ENCODE results near the gene PLCB3. TPM values are rescaled to one million over a fixed set of nuclear protein-coding genes. Genes with fewer than 3 reads are reported as not detected.

PLCB3 gene
- total and polyA plus RNA-seq, 7 donors = 10.6 to 52.8 (median 17.7) TPM

DNA sequence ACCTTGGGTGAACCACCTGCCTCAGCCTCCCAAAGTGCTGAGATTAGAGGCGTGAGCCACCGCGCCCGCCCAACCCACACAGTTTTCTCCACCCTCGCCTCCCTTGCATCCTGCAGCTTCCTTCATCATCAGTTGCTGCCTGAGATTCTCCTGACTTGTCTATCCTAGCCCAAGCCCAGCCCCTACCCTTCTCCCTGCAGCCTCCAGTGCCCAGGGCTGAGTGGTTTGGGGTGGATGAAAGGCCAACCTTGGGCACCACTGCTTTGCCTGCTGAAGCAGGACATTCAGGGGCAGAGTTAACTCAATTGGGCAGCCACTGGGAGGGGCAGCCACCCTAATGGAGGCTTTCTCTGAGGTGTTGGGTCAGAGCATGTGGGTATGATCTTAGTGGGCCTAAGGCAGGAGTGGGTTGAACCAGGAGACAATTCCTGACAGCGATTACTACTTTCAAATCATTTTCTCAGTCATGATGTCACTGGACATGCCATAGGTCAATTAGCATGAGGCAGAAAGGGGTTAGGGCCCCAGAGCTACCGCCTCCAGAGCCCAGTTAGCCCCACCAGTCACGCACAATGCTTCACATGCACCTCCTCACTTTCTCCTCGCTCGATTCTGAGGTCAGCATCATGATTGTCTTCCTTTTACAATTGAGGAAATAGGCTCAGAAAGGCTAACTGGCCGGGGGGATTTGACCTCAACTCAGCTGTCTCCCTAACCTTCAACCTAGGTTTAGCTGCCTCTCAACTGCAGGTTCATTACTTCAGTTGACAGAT lies 11.5 kb upstream of the PLCB3 start:
- intact Hi-C loops (cut with DNase I) = no loop called here
- no peaks in the 10 kb centered on the region for H3K27me3 ChIP-seq

DNA sequence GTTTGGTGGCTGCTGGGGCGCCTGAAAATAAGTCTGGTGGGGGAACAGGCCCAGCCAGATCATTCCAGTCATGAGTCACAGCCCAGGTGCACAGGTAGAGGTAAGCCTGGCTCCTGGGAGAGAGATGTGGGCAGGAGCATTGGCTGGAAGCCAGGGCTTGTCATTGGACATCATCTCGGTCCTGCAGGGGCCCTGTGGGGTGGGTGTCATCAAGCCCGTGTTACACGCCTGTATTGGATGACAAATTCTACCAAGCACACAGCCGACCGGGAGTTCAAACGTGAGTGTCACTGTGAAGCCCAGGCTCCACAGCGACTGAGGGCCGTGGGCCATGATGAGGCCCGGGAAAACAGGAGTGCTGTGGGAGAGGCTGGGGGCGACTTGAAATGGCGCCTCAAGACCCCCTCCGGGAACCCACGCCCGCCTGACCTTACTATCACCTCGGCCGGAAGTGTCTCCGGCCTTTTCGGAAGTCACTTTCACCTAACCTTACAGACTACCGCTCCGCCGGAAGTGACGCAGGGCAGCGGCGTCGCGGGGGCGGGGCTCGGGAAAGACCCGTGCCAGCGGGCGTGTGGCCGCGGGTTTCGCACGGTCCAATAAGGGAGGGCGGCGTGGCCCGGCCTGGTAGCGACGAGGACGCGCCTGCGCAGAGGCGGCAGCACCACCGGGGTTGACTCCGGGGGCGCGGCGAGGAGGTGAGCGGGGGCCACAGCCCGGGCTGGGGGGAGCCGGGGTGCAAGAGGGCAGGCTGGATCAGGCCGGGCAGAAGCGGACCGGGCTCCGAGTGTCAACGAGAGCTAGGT lies 10.7 kb upstream of the PLCB3 start, which contains the start of gene FKBP2:
Gene FKBP2, plus strand, starts transcription at position 661 of the 806 bp plus-strand sequence. CDS start 1,293 bp downstream, outside the sequence.
- H3K4me3 ChIP-seq = peak within 1 kb of the TSS; percentile 85 to 97 (median 94)
- DNase-seq = peak; percentile 99
- WGBS, 2 donors = 1% methylated on average over 58 of the region's 58 CpGs
- intact Hi-C loops (cut with DNase I) = no loop called here
- TF ChIP-seq POLR2A (IDR thresholded peaks at IDR 0.05) = peak; percentile 78 to 87
- peak; percentile 95 to 98 (median 97) for TF ChIP-seq POLR2AphosphoS5 (IDR thresholded peaks at IDR 0.05)
- TF ChIP-seq, protein P1, sequence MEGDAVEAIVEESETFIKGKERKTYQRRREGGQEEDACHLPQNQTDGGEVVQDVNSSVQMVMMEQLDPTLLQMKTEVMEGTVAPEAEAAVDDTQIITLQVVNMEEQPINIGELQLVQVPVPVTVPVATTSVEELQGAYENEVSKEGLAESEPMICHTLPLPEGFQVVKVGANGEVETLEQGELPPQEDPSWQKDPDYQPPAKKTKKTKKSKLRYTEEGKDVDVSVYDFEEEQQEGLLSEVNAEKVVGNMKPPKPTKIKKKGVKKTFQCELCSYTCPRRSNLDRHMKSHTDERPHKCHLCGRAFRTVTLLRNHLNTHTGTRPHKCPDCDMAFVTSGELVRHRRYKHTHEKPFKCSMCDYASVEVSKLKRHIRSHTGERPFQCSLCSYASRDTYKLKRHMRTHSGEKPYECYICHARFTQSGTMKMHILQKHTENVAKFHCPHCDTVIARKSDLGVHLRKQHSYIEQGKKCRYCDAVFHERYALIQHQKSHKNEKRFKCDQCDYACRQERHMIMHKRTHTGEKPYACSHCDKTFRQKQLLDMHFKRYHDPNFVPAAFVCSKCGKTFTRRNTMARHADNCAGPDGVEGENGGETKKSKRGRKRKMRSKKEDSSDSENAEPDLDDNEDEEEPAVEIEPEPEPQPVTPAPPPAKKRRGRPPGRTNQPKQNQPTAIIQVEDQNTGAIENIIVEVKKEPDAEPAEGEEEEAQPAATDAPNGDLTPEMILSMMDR (IDR thresholded peaks at IDR 0.05) = no peak
- TF ChIP-seq EP300 (IDR thresholded peaks at IDR 0.05) = peak in 2 of 4 donors; percentile 33 to 79
- H3K4me1 ChIP-seq = peaks cover 0 to 53% (median 39%) of the 10 kb centered on the region in 4 donors
- peaks cover 0 to 40% (median 5%) of the 10 kb centered on the region in 4 donors for H3K36me3 ChIP-seq
- no peaks in the 10 kb centered on the region for H3K27me3 ChIP-seq
- H3K27ac ChIP-seq = peak within 1 kb of the TSS; percentile 93 to 99 (median 98)
- no peaks in the 10 kb centered on the region for H3K9me3 ChIP-seq

More for the DNA sequence above, 11.5 kb upstream of the PLCB3 start:
- Histone ChIP-seq H3K27ac (peak overlapping the region; percentile 93 to 99 (median 98)), H3K4me3 (peak overlapping the region; percentile 62 to 97 (median 89)), H3K4me1 (peaks cover 0 to 53% (median 38%) of the 10 kb centered on the region in 4 donors), H3K36me3 (peaks cover 0 to 40% (median 5%) of the 10 kb centered on the region in 4 donors), H3K9me3 (no peaks in the 10 kb centered on the region)
- DNase-seq = no peak
- WGBS, 2 donors = 48 to 64% methylated on average over 11 of the region's 11 CpGs
- no peak for TF ChIP-seq EP300 (IDR thresholded peaks at IDR 0.05)
- TF ChIP-seq, protein P1 (IDR thresholded peaks at IDR 0.05) = no peak
- no peak for TF ChIP-seq POLR2A (IDR thresholded peaks at IDR 0.05)
- TF ChIP-seq POLR2AphosphoS5 (IDR thresholded peaks at IDR 0.05) = no peak

DNA sequence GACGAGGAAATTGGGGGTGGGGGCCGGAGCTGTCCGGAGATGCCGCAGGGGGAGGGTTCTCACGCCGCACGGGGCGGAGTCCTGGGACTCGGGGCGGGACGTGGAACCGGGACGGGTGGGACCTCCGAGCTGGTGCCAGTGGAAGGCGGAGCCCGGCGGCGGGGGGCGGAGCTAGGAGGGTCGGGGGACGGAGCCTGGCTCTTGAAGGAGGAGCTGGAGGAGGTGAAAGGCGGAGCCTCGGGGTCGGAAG lies 10.2 kb upstream of the PLCB3 start:
- intact Hi-C loops (cut with DNase I) = no loop called here
- 0 to 1% methylated on average over 24 of the region's 24 CpGs for WGBS, 2 donors
- peak overlapping the region; percentile 93 to 99 (median 98) for H3K27ac ChIP-seq
- peaks cover 0 to 53% (median 38%) of the 10 kb centered on the region in 4 donors for H3K4me1 ChIP-seq
- H3K9me3 ChIP-seq = no peaks in the 10 kb centered on the region
- no peaks in the 10 kb centered on the region for H3K27me3 ChIP-seq
- H3K36me3 ChIP-seq = peaks cover 0 to 40% (median 5%) of the 10 kb centered on the region in 4 donors
- TF ChIP-seq POLR2A (IDR thresholded peaks at IDR 0.05) (no peak), POLR2AphosphoS5 (IDR thresholded peaks at IDR 0.05) (no peak), EP300 (IDR thresholded peaks at IDR 0.05) (no peak)
- TF ChIP-seq, protein P1 (IDR thresholded peaks at IDR 0.05) = no peak
- peak; percentile 100 for DNase-seq
- peak overlapping the region; percentile 62 to 97 (median 89) for H3K4me3 ChIP-seq

GRCh38 chr11:64241491-64242374 lies 9.6 kb upstream of the PLCB3 start:
- Histone ChIP-seq H3K9me3 (no peaks in the 10 kb centered on the region), H3K36me3 (peaks cover 0 to 37% (median 5%) of the 10 kb centered on the region in 4 donors), H3K27ac (peak overlapping the region; percentile 93 to 99 (median 98)), H3K4me3 (peak overlapping the region; percentile 85 to 97 (median 94)), H3K4me1 (peaks cover 0 to 54% (median 38%) of the 10 kb centered on the region in 4 donors), H3K27me3 (no peaks in the 10 kb centered on the region)
- intact Hi-C loops (cut with DNase I) = no loop called here
- WGBS, 2 donors = 0 to 1% methylated on average over 63 of the region's 63 CpGs
- peak; percentile 86 for DNase-seq
- TF ChIP-seq EP300 (IDR thresholded peaks at IDR 0.05) (no peak), POLR2AphosphoS5 (IDR thresholded peaks at IDR 0.05) (peak; percentile 83 to 91 (median 85)), POLR2A (IDR thresholded peaks at IDR 0.05) (peak; percentile 29 to 91)
- TF ChIP-seq, protein P1 (IDR thresholded peaks at IDR 0.05) = no peak

Data from sigmoid colon (tissue), 7 donors.